Measurements from ENCODE around the gene APOC4. TPM values are rescaled to one million over a fixed set of nuclear protein-coding genes. Genes with fewer than 3 reads are reported as not detected.

APOC4 gene
- total and polyA plus RNA-seq, 12 donors = not detected

- DNase-seq = no peak
- Histone ChIP-seq H3K27me3 (no peaks in the 10 kb centered on the region), H3K9me3 (no peaks in the 10 kb centered on the region), H3K4me3 (no peak overlapping the region), H3K4me1 (no peaks in the 10 kb centered on the region), H3K27ac (no peak overlapping the region), H3K36me3 (peaks cover 7 to 93% (median 71%) of the 10 kb centered on the region in 9 donors)
- no peak for ATAC-seq
- intact Hi-C loops (cut with DNase I) = no loop called here
- TF ChIP-seq CTCF (IDR thresholded peaks at IDR 0.05) = no peak
- WGBS, 2 donors = 97 to 99% methylated on average over 4 of the region's 4 CpGs
These were observed 33.4 kb downstream of the APOC4 start for GRCh38 chr19:44975444-44975843.

- H3K4me1 ChIP-seq = no peaks in the 10 kb centered on the region
- no peaks in the 10 kb centered on the region for H3K9me3 ChIP-seq
- 92 to 93% methylated on average over 9 of the region's 9 CpGs for WGBS, 2 donors
- H3K36me3 ChIP-seq = peaks cover 0 to 99% (median 33%) of the 10 kb centered on the region in 9 donors
- ATAC-seq (no peak), DNase-seq (no peak)
- no peaks in the 10 kb centered on the region for H3K27me3 ChIP-seq
- no peak overlapping the region for H3K27ac ChIP-seq
- intact Hi-C loops (cut with DNase I) = no loop called here
- no peak for TF ChIP-seq CTCF (IDR thresholded peaks at IDR 0.05)
- no peak overlapping the region for H3K4me3 ChIP-seq
These were observed 42.0 kb downstream of the APOC4 start for GRCh38 chr19:44984005-44984404.

GRCh38 chr19:44985445-44985844 lies 43.4 kb downstream of the APOC4 start:
- Histone ChIP-seq H3K9me3 (no peaks in the 10 kb centered on the region), H3K4me3 (no peak overlapping the region), H3K36me3 (peaks cover 0 to 99% (median 25%) of the 10 kb centered on the region in 9 donors), H3K27me3 (no peaks in the 10 kb centered on the region), H3K27ac (no peak overlapping the region), H3K4me1 (no peaks in the 10 kb centered on the region)
- WGBS, 2 donors = 87 to 88% methylated on average over 4 of the region's 4 CpGs
- no peak for TF ChIP-seq CTCF (IDR thresholded peaks at IDR 0.05)
- DNase-seq (no peak), ATAC-seq (no peak)
- intact Hi-C loops (cut with DNase I) = loop anchor here in 2 of 10 donors (5.0 kb wide), 2 partner anchors 72 to 922 kb away; no protein-coding TSS in a partner anchor

- H3K27me3 ChIP-seq = no peaks in the 10 kb centered on the region
- whole genome bisulfite sequencing, 2 donors = 89 to 91% methylated on average over 7 of the region's 7 CpGs
- DNase-seq (no peak), ATAC-seq (no peak)
- no peak overlapping the region for H3K4me3 ChIP-seq
- peaks cover 0 to 99% (median 24%) of the 10 kb centered on the region in 9 donors for H3K36me3 ChIP-seq
- TF ChIP-seq CTCF (IDR thresholded peaks at IDR 0.05) = no peak
- no peaks in the 10 kb centered on the region for H3K9me3 ChIP-seq
- H3K27ac ChIP-seq = no peak overlapping the region
- H3K4me1 ChIP-seq = no peaks in the 10 kb centered on the region
- intact Hi-C loops (cut with DNase I) = loop anchor here in 2 of 10 donors (5.0 kb wide), 2 partner anchors 71 to 921 kb away; no protein-coding TSS in a partner anchor
These were observed 44.4 kb downstream of the APOC4 start for GRCh38 chr19:44986389-44986788.
